ENCODE measurements around the gene SGMS2.

GRCh38 chr4:107897823-107898222, 73.1 kb downstream of the SGMS2 start:
- TF ChIP-seq CTCF (IDR thresholded peaks at IDR 0.05) (no peak), EP300 (IDR thresholded peaks at IDR 0.05) (no peak), POLR2A (IDR thresholded peaks at IDR 0.05) (no peak), POLR2AphosphoS5 (IDR thresholded peaks at IDR 0.05) (no peak)
